ENCODE results near the gene MAP2K5. TPM values are rescaled to one million over a fixed set of nuclear protein-coding genes. Genes with fewer than 3 reads are reported as not detected.
A peak's percentile ranks its signal among the peaks of the same experiment; 100 is the strongest.

Gene MAP2K5
- total and polyA plus RNA-seq, 7 donors = 11.3 to 19.4 (median 14.3) TPM

- peaks cover 0 to 70% (median 13%) of the 10 kb centered on the region in 4 donors for H3K36me3 ChIP-seq
Observed at GRCh38 chr15:67512140-67512539, 30.4 kb upstream of the MAP2K5 start.

GRCh38 chr15:67512933-67513714, 29.4 kb upstream of the MAP2K5 start:
- TF ChIP-seq, protein P1, sequence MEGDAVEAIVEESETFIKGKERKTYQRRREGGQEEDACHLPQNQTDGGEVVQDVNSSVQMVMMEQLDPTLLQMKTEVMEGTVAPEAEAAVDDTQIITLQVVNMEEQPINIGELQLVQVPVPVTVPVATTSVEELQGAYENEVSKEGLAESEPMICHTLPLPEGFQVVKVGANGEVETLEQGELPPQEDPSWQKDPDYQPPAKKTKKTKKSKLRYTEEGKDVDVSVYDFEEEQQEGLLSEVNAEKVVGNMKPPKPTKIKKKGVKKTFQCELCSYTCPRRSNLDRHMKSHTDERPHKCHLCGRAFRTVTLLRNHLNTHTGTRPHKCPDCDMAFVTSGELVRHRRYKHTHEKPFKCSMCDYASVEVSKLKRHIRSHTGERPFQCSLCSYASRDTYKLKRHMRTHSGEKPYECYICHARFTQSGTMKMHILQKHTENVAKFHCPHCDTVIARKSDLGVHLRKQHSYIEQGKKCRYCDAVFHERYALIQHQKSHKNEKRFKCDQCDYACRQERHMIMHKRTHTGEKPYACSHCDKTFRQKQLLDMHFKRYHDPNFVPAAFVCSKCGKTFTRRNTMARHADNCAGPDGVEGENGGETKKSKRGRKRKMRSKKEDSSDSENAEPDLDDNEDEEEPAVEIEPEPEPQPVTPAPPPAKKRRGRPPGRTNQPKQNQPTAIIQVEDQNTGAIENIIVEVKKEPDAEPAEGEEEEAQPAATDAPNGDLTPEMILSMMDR (IDR thresholded peaks at IDR 0.05) = no peak
- TF ChIP-seq EP300 (IDR thresholded peaks at IDR 0.05) (no peak), POLR2AphosphoS5 (IDR thresholded peaks at IDR 0.05) (no peak), POLR2A (IDR thresholded peaks at IDR 0.05) (no peak)
- 81 to 86% methylated on average over 9 of the region's 9 CpGs for WGBS, 2 donors
- no peak for DNase-seq

More at GRCh38 chr15:67512140-67512539, 30.4 kb upstream of the MAP2K5 start:
- intact Hi-C loops (cut with DNase I) = no loop called here
- no peak for DNase-seq
- Histone ChIP-seq H3K9me3 (no peaks in the 10 kb centered on the region), H3K4me1 (no peaks in the 10 kb centered on the region), H3K4me3 (no peak overlapping the region), H3K27me3 (no peaks in the 10 kb centered on the region), H3K27ac (no peak overlapping the region)
- 43 to 58% methylated on average over 3 of the region's 3 CpGs for WGBS, 2 donors
- TF ChIP-seq POLR2AphosphoS5 (IDR thresholded peaks at IDR 0.05) = no peak
- TF ChIP-seq, protein P1 (IDR thresholded peaks at IDR 0.05) = no peak
- no peak for TF ChIP-seq EP300 (IDR thresholded peaks at IDR 0.05)
- TF ChIP-seq POLR2A (IDR thresholded peaks at IDR 0.05) = no peak

GRCh38 chr15:67515090-67515489, 27.4 kb upstream of the MAP2K5 start:
- peaks cover 0 to 61% (median 13%) of the 10 kb centered on the region in 4 donors for H3K36me3 ChIP-seq
- DNase-seq = no peak
- intact Hi-C loops (cut with DNase I) = no loop called here
- H3K27ac ChIP-seq = no peak overlapping the region
- H3K4me1 ChIP-seq = peaks cover 0 to under 1% (median 0%) of the 10 kb centered on the region in 4 donors
- H3K27me3 ChIP-seq = no peaks in the 10 kb centered on the region
- H3K4me3 ChIP-seq = no peak overlapping the region
- H3K9me3 ChIP-seq = no peaks in the 10 kb centered on the region
- 97 to 100% methylated on average over 3 of the region's 3 CpGs for WGBS, 2 donors
- no peak for TF ChIP-seq POLR2A (IDR thresholded peaks at IDR 0.05)
- TF ChIP-seq, protein P1 (IDR thresholded peaks at IDR 0.05) = no peak
- TF ChIP-seq EP300 (IDR thresholded peaks at IDR 0.05) = no peak
- TF ChIP-seq POLR2AphosphoS5 (IDR thresholded peaks at IDR 0.05) = no peak

More at GRCh38 chr15:67512933-67513714, 29.4 kb upstream of the MAP2K5 start:
- H3K27ac ChIP-seq = no peak overlapping the region
- H3K9me3 ChIP-seq = no peaks in the 10 kb centered on the region
- H3K4me1 ChIP-seq = no peaks in the 10 kb centered on the region
- no peak overlapping the region for H3K4me3 ChIP-seq
- intact Hi-C loops (cut with DNase I) = no loop called here
- H3K27me3 ChIP-seq = no peaks in the 10 kb centered on the region
- peaks cover 0 to 70% (median 13%) of the 10 kb centered on the region in 4 donors for H3K36me3 ChIP-seq

DNA sequence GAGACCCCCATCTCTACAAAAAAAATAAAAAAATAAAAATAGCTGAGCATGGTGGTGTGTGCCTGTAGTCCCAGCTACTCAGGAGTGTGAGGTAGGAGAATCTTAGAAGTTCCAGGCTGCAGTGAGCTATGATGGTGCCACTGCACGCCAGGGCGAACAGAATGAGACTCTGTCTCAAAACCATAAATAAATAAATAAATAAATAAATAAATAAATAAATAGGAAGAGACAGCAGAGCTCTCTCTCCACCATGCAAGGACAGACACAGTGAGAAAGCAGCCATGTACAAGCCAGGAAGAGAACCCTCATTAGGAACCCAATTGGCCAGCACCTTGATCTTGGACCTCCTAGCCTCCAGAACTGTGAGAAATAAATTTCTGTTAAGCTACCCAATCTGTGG, 26.9 kb upstream of the MAP2K5 start:
- no peak overlapping the region for H3K27ac ChIP-seq
- no peak for TF ChIP-seq EP300 (IDR thresholded peaks at IDR 0.05)
- no peak for TF ChIP-seq POLR2AphosphoS5 (IDR thresholded peaks at IDR 0.05)
- no peak for TF ChIP-seq POLR2A (IDR thresholded peaks at IDR 0.05)
- H3K4me3 ChIP-seq = no peak overlapping the region
- no peak for DNase-seq
- peaks cover 0 to 57% (median 13%) of the 10 kb centered on the region in 4 donors for H3K36me3 ChIP-seq
- H3K9me3 ChIP-seq = no peaks in the 10 kb centered on the region
- WGBS, 2 donors = 95 to 99% methylated on average over 2 of the region's 2 CpGs
- H3K4me1 ChIP-seq = peaks cover 0 to 6% (median 4%) of the 10 kb centered on the region in 4 donors
- no peaks in the 10 kb centered on the region for H3K27me3 ChIP-seq
- intact Hi-C loops (cut with DNase I) = no loop called here

- intact Hi-C loops (cut with DNase I) = loop anchor here (1.0 to 10.0 kb wide), 4 partner anchors 22 to 712 kb away; partner anchors contain the start of genes AAGAB, IQCH and MAP2K5
- Histone ChIP-seq H3K4me1 (peaks cover 0 to 27% (median 22%) of the 10 kb centered on the region in 4 donors), H3K27me3 (no peaks in the 10 kb centered on the region), H3K4me3 (peak overlapping the region; percentile 30 to 86 (median 84)), H3K27ac (peak overlapping the region; percentile 92 to 98 (median 96)), H3K9me3 (no peaks in the 10 kb centered on the region), H3K36me3 (peaks cover 0 to 15% (median 0%) of the 10 kb centered on the region in 4 donors)
- no peak for DNase-seq
- 6 to 16% methylated on average over 24 of the region's 24 CpGs for WGBS, 2 donors
- TF ChIP-seq EP300 (IDR thresholded peaks at IDR 0.05) = no peak
- TF ChIP-seq, protein P1 (IDR thresholded peaks at IDR 0.05) = no peak
- TF ChIP-seq POLR2AphosphoS5 (IDR thresholded peaks at IDR 0.05) = peak in 1 of 4 donors; percentile 2
Observed at GRCh38 chr15:67520321-67521028, 22.0 kb upstream of the MAP2K5 start.
